ENCODE results near the gene CLDN14. TPM values are rescaled to one million over a fixed set of nuclear protein-coding genes. Genes with fewer than 3 reads are reported as not detected.
"Not testable (repeated sequence)": the region's sequence is repeated elsewhere in the genome, so short reads cannot be mapped to it uniquely, and the experiment has no call there.

The CLDN14 gene
- total RNA-seq, 3 donors from 2014 or later, result not detected

DNA sequence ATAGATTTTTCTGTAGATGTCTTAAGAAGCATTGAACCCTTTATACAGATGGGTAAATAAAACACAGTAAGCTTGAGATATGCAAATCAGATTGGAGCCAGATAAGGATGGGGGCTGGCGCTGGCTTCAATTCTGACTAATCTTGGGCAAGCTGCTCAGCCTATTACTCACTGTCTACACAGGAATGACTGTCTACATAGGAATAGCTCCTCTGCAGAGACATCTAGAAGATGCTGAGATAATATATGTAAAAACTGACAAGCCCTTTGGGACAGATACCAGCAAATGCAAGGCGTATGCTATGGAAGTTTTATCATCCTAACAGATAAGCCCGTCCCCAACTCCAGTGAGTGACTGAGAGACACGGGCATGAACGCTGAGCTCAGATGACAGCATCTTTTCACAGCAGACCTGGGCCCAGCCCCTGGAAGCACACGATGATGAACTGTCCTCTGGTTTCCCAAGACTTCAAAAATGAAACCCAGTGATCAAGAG lies 1.7 kb downstream of the CLDN14 start:
- no peaks in the 10 kb centered on the region for H3K4me1 ChIP-seq
- no peak overlapping the region for H3K4me3 ChIP-seq
- intact Hi-C loops (cut with DNase I; ENCODE audit: low total_unique reads), result loop anchor here (10.0 kb wide), 1 partner anchor 817 kb away; no protein-coding TSS in a partner anchor
- TF ChIP-seq POLR2A (IDR thresholded peaks at IDR 0.05) (no peak), POLR2AphosphoS5 (IDR thresholded peaks at IDR 0.05) (no peak)
- TF ChIP-seq, protein P1, sequence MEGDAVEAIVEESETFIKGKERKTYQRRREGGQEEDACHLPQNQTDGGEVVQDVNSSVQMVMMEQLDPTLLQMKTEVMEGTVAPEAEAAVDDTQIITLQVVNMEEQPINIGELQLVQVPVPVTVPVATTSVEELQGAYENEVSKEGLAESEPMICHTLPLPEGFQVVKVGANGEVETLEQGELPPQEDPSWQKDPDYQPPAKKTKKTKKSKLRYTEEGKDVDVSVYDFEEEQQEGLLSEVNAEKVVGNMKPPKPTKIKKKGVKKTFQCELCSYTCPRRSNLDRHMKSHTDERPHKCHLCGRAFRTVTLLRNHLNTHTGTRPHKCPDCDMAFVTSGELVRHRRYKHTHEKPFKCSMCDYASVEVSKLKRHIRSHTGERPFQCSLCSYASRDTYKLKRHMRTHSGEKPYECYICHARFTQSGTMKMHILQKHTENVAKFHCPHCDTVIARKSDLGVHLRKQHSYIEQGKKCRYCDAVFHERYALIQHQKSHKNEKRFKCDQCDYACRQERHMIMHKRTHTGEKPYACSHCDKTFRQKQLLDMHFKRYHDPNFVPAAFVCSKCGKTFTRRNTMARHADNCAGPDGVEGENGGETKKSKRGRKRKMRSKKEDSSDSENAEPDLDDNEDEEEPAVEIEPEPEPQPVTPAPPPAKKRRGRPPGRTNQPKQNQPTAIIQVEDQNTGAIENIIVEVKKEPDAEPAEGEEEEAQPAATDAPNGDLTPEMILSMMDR (IDR thresholded peaks at IDR 0.05), result no peak
- no peaks in the 10 kb centered on the region for H3K9me3 ChIP-seq
- no peak overlapping the region for H3K27ac ChIP-seq
- H3K36me3 ChIP-seq, result no peaks in the 10 kb centered on the region
- no peak for DNase-seq (ENCODE audit: low spot score in 2 of 2)
- no peaks in the 10 kb centered on the region for H3K27me3 ChIP-seq

DNA sequence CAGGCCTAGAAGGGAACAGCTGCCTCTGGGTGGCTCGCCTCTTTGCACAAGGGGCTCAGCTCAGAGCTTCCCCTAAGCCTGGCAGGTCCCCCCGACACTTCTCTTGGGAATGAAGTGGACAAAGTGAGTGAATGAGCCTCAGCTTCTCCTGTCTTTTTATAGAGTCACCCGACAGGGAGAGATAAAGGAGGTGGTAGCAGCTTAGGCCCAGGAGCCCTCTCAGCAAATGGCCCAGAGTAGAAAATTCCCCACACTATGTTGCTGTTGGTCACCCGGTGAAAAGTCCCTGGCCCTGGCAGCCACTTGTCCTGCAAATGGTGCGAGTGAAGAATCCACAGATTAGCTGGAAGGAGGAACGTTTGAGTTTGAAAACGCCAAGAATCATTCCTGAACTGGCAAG lies 2.4 kb downstream of the CLDN14 start:
- TF ChIP-seq, protein P1 (IDR thresholded peaks at IDR 0.05), result no peak
- TF ChIP-seq POLR2A (IDR thresholded peaks at IDR 0.05), result no peak
- TF ChIP-seq POLR2AphosphoS5 (IDR thresholded peaks at IDR 0.05), result no peak
- no peaks in the 10 kb centered on the region for H3K4me1 ChIP-seq
- DNase-seq (ENCODE audit: low spot score in 2 of 2), result no peak
- no peaks in the 10 kb centered on the region for H3K27me3 ChIP-seq
- H3K27ac ChIP-seq, result no peak overlapping the region
- intact Hi-C loops (cut with DNase I; ENCODE audit: low total_unique reads), result loop anchor here (10.0 kb wide), 1 partner anchor 817 kb away; no protein-coding TSS in a partner anchor
- H3K4me3 ChIP-seq, result no peak overlapping the region
- H3K36me3 ChIP-seq, result no peaks in the 10 kb centered on the region
- H3K9me3 ChIP-seq, result no peaks in the 10 kb centered on the region

DNA sequence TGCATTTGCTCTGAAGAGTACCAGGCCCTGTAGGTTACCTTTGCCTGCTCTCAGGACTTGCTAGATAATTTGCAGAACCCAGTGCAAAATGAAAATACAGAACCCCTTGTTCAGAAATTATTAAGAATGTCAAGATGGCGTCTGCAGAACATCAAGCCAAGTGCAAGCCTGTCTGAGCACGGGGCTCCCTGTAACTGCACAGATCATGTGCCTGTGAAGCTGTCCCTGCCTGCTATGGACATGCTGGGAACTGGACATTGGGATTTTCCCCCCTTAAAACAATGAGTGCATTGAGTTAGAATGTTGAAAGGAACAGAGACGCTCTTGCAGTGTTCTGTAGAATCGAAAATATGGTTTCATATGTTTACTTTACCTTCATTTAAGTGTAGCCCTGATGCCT lies 2.9 kb downstream of the CLDN14 start:
- Histone ChIP-seq H3K4me1 (no peaks in the 10 kb centered on the region), H3K27me3 (no peaks in the 10 kb centered on the region), H3K27ac (no peak overlapping the region), H3K9me3 (no peaks in the 10 kb centered on the region), H3K36me3 (no peaks in the 10 kb centered on the region), H3K4me3 (no peak overlapping the region)
- DNase-seq (ENCODE audit: low spot score in 2 of 2), result no peak
- TF ChIP-seq POLR2A (IDR thresholded peaks at IDR 0.05) (no peak), POLR2AphosphoS5 (IDR thresholded peaks at IDR 0.05) (no peak)
- TF ChIP-seq, protein P1 (IDR thresholded peaks at IDR 0.05), result no peak
- intact Hi-C loops (cut with DNase I; ENCODE audit: low total_unique reads), result loop anchor here (10.0 kb wide), 1 partner anchor 818 kb away; no protein-coding TSS in a partner anchor

DNA sequence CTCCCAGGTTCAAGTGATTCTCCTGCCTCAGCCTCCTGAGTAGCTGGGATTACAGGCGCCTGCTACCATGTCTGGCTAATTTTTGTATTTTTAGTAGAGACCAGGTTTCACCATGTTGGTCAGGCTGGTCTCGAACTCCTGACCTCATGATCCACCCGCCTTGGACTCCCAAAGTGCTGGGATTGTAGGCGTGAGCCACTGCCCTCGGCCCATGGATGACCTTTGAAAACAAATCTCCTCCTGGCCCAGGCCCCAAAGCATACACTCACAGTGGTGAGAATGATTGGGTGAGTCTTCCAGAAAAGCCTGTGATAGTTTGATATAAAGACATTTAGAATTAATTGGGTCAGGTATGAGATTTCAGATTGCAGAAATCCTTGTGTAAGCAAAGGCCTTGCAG lies 3.4 kb downstream of the CLDN14 start:
- intact Hi-C loops (cut with DNase I; ENCODE audit: low total_unique reads), result loop anchor here (10.0 kb wide), 1 partner anchor 818 kb away; no protein-coding TSS in a partner anchor
- not testable (repeated sequence) for H3K27ac ChIP-seq; H3K27me3 ChIP-seq; H3K36me3 ChIP-seq; H3K9me3 ChIP-seq; H3K4me1 ChIP-seq; DNase-seq (ENCODE audit: low spot score in 2 of 2); H3K4me3 ChIP-seq

DNA sequence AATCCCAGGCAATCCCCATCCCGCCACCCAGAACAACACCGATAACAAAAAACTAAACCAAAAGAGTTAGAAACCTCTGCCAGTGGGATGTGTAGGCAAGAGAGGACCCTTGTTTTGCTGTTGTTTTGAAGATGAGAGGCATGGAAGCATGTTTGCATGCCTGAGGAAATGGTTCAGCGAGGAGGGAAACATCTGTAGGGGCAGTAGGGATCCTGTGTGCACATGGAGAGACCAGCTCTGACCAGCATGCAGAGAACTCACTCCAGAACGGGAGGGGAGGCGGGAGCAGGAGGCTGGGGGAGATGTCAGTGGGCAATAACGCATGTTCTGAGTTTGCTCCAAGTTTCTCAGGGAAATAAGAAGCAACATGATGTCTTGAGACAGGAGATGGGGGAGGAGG lies 5.3 kb downstream of the CLDN14 start:
- Histone ChIP-seq H3K27ac (no peak overlapping the region), H3K9me3 (no peaks in the 10 kb centered on the region), H3K36me3 (no peaks in the 10 kb centered on the region), H3K27me3 (no peaks in the 10 kb centered on the region), H3K4me3 (no peak overlapping the region), H3K4me1 (no peaks in the 10 kb centered on the region)
- DNase-seq (ENCODE audit: low spot score in 2 of 2), result no peak
- TF ChIP-seq POLR2AphosphoS5 (IDR thresholded peaks at IDR 0.05) (no peak), POLR2A (IDR thresholded peaks at IDR 0.05) (no peak)
- TF ChIP-seq, protein P1 (IDR thresholded peaks at IDR 0.05), result no peak
- intact Hi-C loops (cut with DNase I; ENCODE audit: low total_unique reads), result loop anchor here (10.0 kb wide), 1 partner anchor 820 kb away; no protein-coding TSS in a partner anchor
